Fibroblast of mammary gland (primary cell): Measurements from ENCODE around the gene ANO7.

Experiments used
- DNase-seq: peaks from one replicate; pipeline ENCODE4 v3.0.0-alpha.2; 2010; ENCODE audit warnings: low read depth
- H3K4me3 ChIP-seq: 2 replicates; pipeline ENCODE4 v1.5.1; 2011; ENCODE audit warnings: low read depth, mild to moderate bottlenecking, low read length, moderate library complexity; ENCODE audit not compliant: control insufficient read depth
- CTCF ChIP-seq: conservative IDR thresholded peaks from 2 replicates; pipeline ENCODE4 v1.5.1; 2011; ENCODE audit warnings: low read depth, low read length, inconsistent platforms; ENCODE audit not compliant: control insufficient read depth, insufficient read depth

Gene ANO7

GRCh38 chr2:241232736-241233575 lies 44.5 kb downstream of the ANO7 start:
- no peak for TF ChIP-seq CTCF
- no peak overlapping the region for H3K4me3 ChIP-seq
- DNase-seq = no peak

- TF ChIP-seq CTCF = no peak
- no peak for DNase-seq
- no peak overlapping the region for H3K4me3 ChIP-seq
These were observed 45.8 kb downstream of the ANO7 start for GRCh38 chr2:241234066-241234790.

GRCh38 chr2:241234962-241235740 lies 46.7 kb downstream of the ANO7 start:
- TF ChIP-seq CTCF = no peak
- DNase-seq = no peak
- no peak overlapping the region for H3K4me3 ChIP-seq

GRCh38 chr2:241235859-241236593 lies 47.5 kb downstream of the ANO7 start:
- no peak for TF ChIP-seq CTCF
- DNase-seq = no peak

GRCh38 chr2:241237047-241237446 lies 48.6 kb downstream of the ANO7 start:
- no peak for DNase-seq
- no peak for TF ChIP-seq CTCF

More at GRCh38 chr2:241235859-241236593, 47.5 kb downstream of the ANO7 start:
- no peak overlapping the region for H3K4me3 ChIP-seq

GRCh38 chr2:241237949-241238371 lies 49.5 kb downstream of the ANO7 start:
- no peak for DNase-seq
- TF ChIP-seq CTCF = no peak
- H3K4me3 ChIP-seq = no peak overlapping the region

More at GRCh38 chr2:241237047-241237446, 48.6 kb downstream of the ANO7 start:
- H3K4me3 ChIP-seq = no peak overlapping the region
